Keratinocyte (primary cell): ENCODE data around the gene SIDT2. TPM values are rescaled to one million over a fixed set of nuclear protein-coding genes. Genes with fewer than 3 reads are reported as not detected.

Experiments
- DNase-seq: peaks from one replicate; pipeline ENCODE4 v3.0.0-alpha.2; 2011; ENCODE audit warnings: low read depth, missing footprints, low spot score
- FAIRE-seq: peaks from 2 replicates; lab custom pipeline; 2011; peaks lifted over from hg19 to GRCh38; lab: Jason Lieb, UNC
- H2AFZ ChIP-seq: 2 replicates; pipeline ENCODE4 v1.6.0; 2012; ENCODE audit warnings: low read length, control low read depth, inconsistent platforms; ENCODE audit not compliant: control insufficient read depth
- H3K27ac ChIP-seq: 2 replicates; pipeline ENCODE4 v1.5.1; 2011; ENCODE audit warnings: low read length; ENCODE audit not compliant: control insufficient read depth, insufficient read depth
- H3K27me3 ChIP-seq: 3 replicates; pipeline ENCODE4 v1.6.0; 2011; ENCODE audit warnings: low read length; ENCODE audit not compliant: control insufficient read depth, insufficient read depth; ENCODE audit errors: extremely low read depth
- H3K36me3 ChIP-seq, 2 experiments: 2 replicates in 1 of 2; 3 replicates in 1 of 2; pipeline ENCODE4 v1.5.1; 2011; ENCODE audit warnings: low read length in 2 of 2, mild to moderate bottlenecking in 1 of 2; ENCODE audit not compliant: control insufficient read depth in 2 of 2, insufficient read depth in 2 of 2; ENCODE audit errors: extremely low read depth in 1 of 2
- H3K4me1 ChIP-seq: 3 replicates; pipeline ENCODE4 v1.5.1; 2011; ENCODE audit warnings: low read length; ENCODE audit not compliant: control insufficient read depth, insufficient read depth; ENCODE audit errors: extremely low read depth
- H3K4me2 ChIP-seq: 3 replicates; pipeline ENCODE4 v1.6.0; 2011; ENCODE audit warnings: low read depth, low read length; ENCODE audit not compliant: control insufficient read depth, insufficient read depth; ENCODE audit errors: extremely low read depth
- H3K4me3 ChIP-seq, 3 experiments: fragments of 200-600 bp in 1 of 3; sonication (generic) in 1 of 3; 2 replicates in 2 of 3; 3 replicates in 1 of 3; pipeline ENCODE4 v1.5.1; 2011 to 2016; ENCODE audit warnings: low read length in 3 of 3, mild to moderate bottlenecking in 3 of 3, control low read depth in 2 of 3, inconsistent platforms in 1 of 3, low read depth in 1 of 3, mixed read lengths in 1 of 3, mixed run types in 1 of 3, moderate library complexity in 1 of 3; ENCODE audit not compliant: control insufficient read depth in 2 of 3, insufficient read depth in 2 of 3; ENCODE audit errors: extremely low read depth in 1 of 3
- H3K79me2 ChIP-seq: 2 replicates; pipeline ENCODE4 v1.6.0; 2012; ENCODE audit warnings: low read length; ENCODE audit not compliant: control insufficient read depth, insufficient read depth
- H3K9ac ChIP-seq: 3 replicates; pipeline ENCODE4 v1.6.0; 2011; ENCODE audit warnings: low read length; ENCODE audit not compliant: control insufficient read depth, insufficient read depth; ENCODE audit errors: extremely low read depth
- H3K9me1 ChIP-seq: 3 replicates; pipeline ENCODE4 v1.6.0; 2011; ENCODE audit warnings: low read length; ENCODE audit not compliant: control insufficient read depth, insufficient read depth; ENCODE audit errors: extremely low read depth
- H3K9me3 ChIP-seq: 2 replicates; pipeline ENCODE4 v1.5.1; 2012; ENCODE audit warnings: low read depth, low read length; ENCODE audit not compliant: control insufficient read depth
- H4K20me1 ChIP-seq: 3 replicates; pipeline ENCODE4 v1.6.0; 2011; ENCODE audit warnings: low read length; ENCODE audit not compliant: control insufficient read depth, insufficient read depth; ENCODE audit errors: extremely low read depth
- CTCF ChIP-seq, 3 experiments: IDR thresholded peaks in 1 of 3; conservative IDR thresholded peaks in 1 of 3; optimal IDR thresholded peaks in 1 of 3; 2 replicates in 2 of 3; 3 replicates in 1 of 3; pipeline versions ENCODE3 to v1.5.1; 2011; ENCODE audit warnings: low read length in 3 of 3, mild to moderate bottlenecking in 3 of 3, moderate library complexity in 2 of 3, control low read depth in 1 of 3, inconsistent platforms in 1 of 3; ENCODE audit not compliant: insufficient read depth in 2 of 3; ENCODE audit errors: extremely low read depth in 1 of 3
- EZH2 ChIP-seq: IDR thresholded peaks from one replicate; pipeline ENCODE4 v1.6.1; 2012; ENCODE audit warnings: inconsistent platforms, mild to moderate bottlenecking, low read length, moderate library complexity
- dilution Hi-C: fragments of 300-500 bp; cut with MboI; formaldehyde crosslinking; loops from one replicate; pipeline ENCODE4 v1.7.0; 2020; ENCODE audit warnings: low sequenced_read_pairs; ENCODE audit not compliant: extremely low pct_ligation_motif_present
- polyA plus RNA-seq, 5 experiments: library from polyadenylated mRNA; depleted of rRNA in 3 of 5; stranded (reverse) in 3 of 5; stranded (forward) in 1 of 5; unstranded in 1 of 5; fragments of >200 nt; gene quantifications; 1 replicate in 1 of 5; 2 replicates in 3 of 5; 3 replicates in 1 of 5; pipeline versions ENCODE4 v1.2.1 to v1.2.3, GENCODE V29; 2011 to 2012; ENCODE audit warnings: missing spikeins in 2 of 5, low read depth in 1 of 5, low replicate concordance in 1 of 5

The SIDT2 gene
- polyA plus RNA-seq, 1 donor (not counting 4 experiments of a cell fraction or from before 2014, with no cell fraction given), result 9.8 TPM

- FAIRE-seq, result no peak
- dilution Hi-C loops, result no loop called here
- Histone ChIP-seq H3K4me1 (peaks cover 8% of the 10 kb centered on the region), H3K79me2 (no peaks in the 10 kb centered on the region), H3K9me3 (no peaks in the 10 kb centered on the region), H3K4me2 (no peak overlapping the region), H4K20me1 (no peaks in the 10 kb centered on the region), H3K27ac (no peak overlapping the region), H3K9ac (no peak overlapping the region), H3K27me3 (no peaks in the 10 kb centered on the region), H3K4me3 (no peak overlapping the region), H3K9me1 (no peaks in the 10 kb centered on the region), H3K36me3 (peaks cover 7 to 9% of the 10 kb centered on the region in 2 experiments), H2AFZ (no peak overlapping the region)
- DNase-seq, result no peak
- TF ChIP-seq CTCF (optimal IDR thresholded peaks at IDR 0.05 in 1 of 3, IDR thresholded peaks at IDR 0.05 in 1 of 3, conservative IDR thresholded peaks at IDR 0.05 in 1 of 3; ENCODE audit: extremely low read depth in 1 of 3, insufficient read depth in 2 of 3, low read length in 3 of 3) (no peak), EZH2 (no peak)
Observed at GRCh38 chr11:117203069-117203407, 24.5 kb downstream of the SIDT2 start.

- Histone ChIP-seq H3K9me3 (no peaks in the 10 kb centered on the region), H3K36me3 (peaks cover 7 to 9% of the 10 kb centered on the region in 2 experiments), H3K27me3 (no peaks in the 10 kb centered on the region), H4K20me1 (no peaks in the 10 kb centered on the region), H3K79me2 (no peaks in the 10 kb centered on the region), H3K4me1 (no peaks in the 10 kb centered on the region), H3K9me1 (no peaks in the 10 kb centered on the region), H3K4me3 (no peak overlapping the region), H3K27ac (no peak overlapping the region), H3K4me2 (no peak overlapping the region), H3K9ac (no peak overlapping the region), H2AFZ (no peak overlapping the region)
- dilution Hi-C loops, result no loop called here
- DNase-seq, result no peak
- no peak for TF ChIP-seq EZH2
- no peak for TF ChIP-seq CTCF (optimal IDR thresholded peaks at IDR 0.05 in 1 of 3, IDR thresholded peaks at IDR 0.05 in 1 of 3, conservative IDR thresholded peaks at IDR 0.05 in 1 of 3; ENCODE audit: extremely low read depth in 1 of 3, insufficient read depth in 2 of 3, low read length in 3 of 3)
- no peak for FAIRE-seq
Observed at GRCh38 chr11:117204283-117205080, 25.9 kb downstream of the SIDT2 start.
